Eye (tissue), 1 donor: ENCODE measurements around the gene IRAG1.

Experiments
- DNase-seq: peaks from one replicate; pipeline ENCODE4 v3.0.0-alpha.2; 2015

IRAG1 gene

GRCh38 chr11:10693509-10694081 is at the start of gene IRAG1:
TSS of gene IRAG1 (minus strand) at chr11:10693755. CDS start at chr11:10693602, 153 bp downstream.
- peak; percentile 62 for DNase-seq

- DNase-seq = no peak
Observed at GRCh38 chr11:10742460-10743208, 49.1 kb upstream of the IRAG1 start.

- peak; percentile 97 for DNase-seq
Observed at GRCh38 chr11:10735481-10736475, 42.2 kb upstream of the IRAG1 start.

GRCh38 chr11:10731064-10731680 is 37.6 kb upstream of the IRAG1 start:
- DNase-seq = no peak

- no peak for DNase-seq
Observed at GRCh38 chr11:10730151-10730550, 36.6 kb upstream of the IRAG1 start.

GRCh38 chr11:10728789-10729472 is 35.4 kb upstream of the IRAG1 start:
- DNase-seq = peak; percentile 91

- no peak for DNase-seq
Observed at GRCh38 chr11:10728154-10728553, 34.6 kb upstream of the IRAG1 start.

- DNase-seq = no peak
Observed at GRCh38 chr11:10727146-10727851, 33.7 kb upstream of the IRAG1 start.

- no peak for DNase-seq
Observed at GRCh38 chr11:10725907-10726253, 32.3 kb upstream of the IRAG1 start.

GRCh38 chr11:10725114-10725906 is 31.8 kb upstream of the IRAG1 start:
- no peak for DNase-seq

- no peak for DNase-seq
Observed at GRCh38 chr11:10722307-10722706, 28.8 kb upstream of the IRAG1 start.

GRCh38 chr11:10720881-10721376 is 27.4 kb upstream of the IRAG1 start:
- no peak for DNase-seq

GRCh38 chr11:10719616-10720015 is 26.1 kb upstream of the IRAG1 start:
- no peak for DNase-seq

- DNase-seq = no peak
Observed at GRCh38 chr11:10716543-10717259, 23.1 kb upstream of the IRAG1 start.

- no peak for DNase-seq
Observed at GRCh38 chr11:10716122-10716521, 22.6 kb upstream of the IRAG1 start.

- DNase-seq = no peak
Observed at GRCh38 chr11:10715571-10715970, 22.0 kb upstream of the IRAG1 start.

GRCh38 chr11:10709299-10710086 is 15.9 kb upstream of the IRAG1 start:
- peak; percentile 10 for DNase-seq

- DNase-seq = no peak
Observed at GRCh38 chr11:10708131-10708530, 14.6 kb upstream of the IRAG1 start.

- no peak for DNase-seq
Observed at GRCh38 chr11:10701982-10702381, 8.4 kb upstream of the IRAG1 start.
